ENCODE measurements around the gene KIF19.

DNA sequence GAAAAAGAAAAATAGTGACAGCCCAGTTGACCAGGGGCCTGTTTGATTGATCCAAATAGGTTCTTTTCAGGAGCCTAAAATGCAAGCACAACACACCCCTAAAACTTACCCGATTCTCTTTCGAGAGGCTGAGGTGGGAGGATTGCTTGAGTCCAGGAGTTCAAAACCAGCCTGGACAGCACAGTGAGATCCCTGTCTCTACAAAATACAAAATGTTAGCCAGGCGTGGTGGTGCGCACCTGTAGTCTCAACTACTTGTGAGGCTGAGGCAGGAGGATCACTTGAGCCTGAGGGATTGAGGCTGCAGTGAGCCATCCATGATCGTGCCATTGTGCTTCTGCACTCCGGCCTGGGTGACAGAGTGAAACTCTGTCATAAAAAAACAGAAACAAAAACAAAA lies 1.5 kb upstream of the KIF19 start:
- TF ChIP-seq, protein P1, sequence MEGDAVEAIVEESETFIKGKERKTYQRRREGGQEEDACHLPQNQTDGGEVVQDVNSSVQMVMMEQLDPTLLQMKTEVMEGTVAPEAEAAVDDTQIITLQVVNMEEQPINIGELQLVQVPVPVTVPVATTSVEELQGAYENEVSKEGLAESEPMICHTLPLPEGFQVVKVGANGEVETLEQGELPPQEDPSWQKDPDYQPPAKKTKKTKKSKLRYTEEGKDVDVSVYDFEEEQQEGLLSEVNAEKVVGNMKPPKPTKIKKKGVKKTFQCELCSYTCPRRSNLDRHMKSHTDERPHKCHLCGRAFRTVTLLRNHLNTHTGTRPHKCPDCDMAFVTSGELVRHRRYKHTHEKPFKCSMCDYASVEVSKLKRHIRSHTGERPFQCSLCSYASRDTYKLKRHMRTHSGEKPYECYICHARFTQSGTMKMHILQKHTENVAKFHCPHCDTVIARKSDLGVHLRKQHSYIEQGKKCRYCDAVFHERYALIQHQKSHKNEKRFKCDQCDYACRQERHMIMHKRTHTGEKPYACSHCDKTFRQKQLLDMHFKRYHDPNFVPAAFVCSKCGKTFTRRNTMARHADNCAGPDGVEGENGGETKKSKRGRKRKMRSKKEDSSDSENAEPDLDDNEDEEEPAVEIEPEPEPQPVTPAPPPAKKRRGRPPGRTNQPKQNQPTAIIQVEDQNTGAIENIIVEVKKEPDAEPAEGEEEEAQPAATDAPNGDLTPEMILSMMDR (IDR thresholded peaks at IDR 0.05; ENCODE audit: low read depth, low read length): no peak
- no peak for TF ChIP-seq POLR2A (IDR thresholded peaks at IDR 0.05; ENCODE audit: extremely low read depth, insufficient read length)
- TF ChIP-seq MYC (IDR thresholded peaks at IDR 0.05; ENCODE audit: low read depth, low read length): no peak
- TF ChIP-seq, protein P2, sequence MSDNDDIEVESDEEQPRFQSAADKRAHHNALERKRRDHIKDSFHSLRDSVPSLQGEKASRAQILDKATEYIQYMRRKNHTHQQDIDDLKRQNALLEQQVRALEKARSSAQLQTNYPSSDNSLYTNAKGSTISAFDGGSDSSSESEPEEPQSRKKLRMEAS (IDR thresholded peaks at IDR 0.05; ENCODE audit: low read depth, low read length): no peak
